ENCODE data around the gene DOCK1.

Gene DOCK1

DNA sequence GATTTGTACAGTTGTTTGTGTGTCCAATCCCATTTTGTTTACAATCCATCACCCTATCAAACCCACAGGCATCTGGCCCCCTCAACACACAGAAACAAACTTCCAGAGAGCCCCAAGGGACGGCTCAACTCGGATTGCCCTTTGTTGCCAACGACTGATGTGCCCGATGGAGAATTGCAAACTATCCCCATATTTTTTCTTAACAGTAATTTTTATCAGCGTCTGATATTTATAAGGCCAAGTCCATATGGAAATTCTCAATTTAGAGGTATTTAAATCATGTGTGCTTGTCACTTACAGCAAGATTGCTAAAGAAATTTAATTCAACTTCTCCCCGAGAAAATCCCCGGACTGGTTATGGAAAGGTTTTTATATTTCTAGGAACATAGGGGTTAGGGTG, 530.0 kb downstream of the DOCK1 start:
- H3K4me2 ChIP-seq (ENCODE audit: insufficient read depth, low read length), result no peak overlapping the region
- TF ChIP-seq CTCF (IDR thresholded peaks at IDR 0.05; ENCODE audit: borderline replicate concordance, extremely low read depth, low read length, poor library complexity, severe bottlenecking) (no peak), EZH2 (IDR thresholded peaks at IDR 0.05; ENCODE audit: borderline replicate concordance, low read depth, low read length, severe bottlenecking) (no peak)
- no peaks in the 10 kb centered on the region for H3K36me3 ChIP-seq (ENCODE audit: insufficient read depth, low read length)
- H3K79me2 ChIP-seq (ENCODE audit: insufficient read depth, low read length), result no peaks in the 10 kb centered on the region
- DNase-seq (no peak), ATAC-seq (ENCODE audit: insufficient read depth, low read depth) (no peak)
- no peaks in the 10 kb centered on the region for H3K27me3 ChIP-seq (ENCODE audit: insufficient read depth, low read length, poor library complexity)
- no peaks in the 10 kb centered on the region for H3K9me3 ChIP-seq (ENCODE audit: insufficient read depth, low read length, severe bottlenecking)
- H3K9ac ChIP-seq (ENCODE audit: low read depth, low read length), result no peak overlapping the region
- no peaks in the 10 kb centered on the region for H4K20me1 ChIP-seq (ENCODE audit: insufficient read depth, low read length)
- H3K4me3 ChIP-seq (ENCODE audit: low read depth in 1 of 2, low read length in 2 of 2), result no peak overlapping the region
- H3K4me1 ChIP-seq (ENCODE audit: insufficient read depth, low read length), result no peaks in the 10 kb centered on the region
- H2AFZ ChIP-seq (ENCODE audit: low read depth, low read length), result no peak overlapping the region
- no peak overlapping the region for H3K27ac ChIP-seq (ENCODE audit: low read length)

- no peak overlapping the region for H3K27ac ChIP-seq (ENCODE audit: low read length)
- no peak overlapping the region for H3K4me3 ChIP-seq (ENCODE audit: low read depth in 1 of 2, low read length in 2 of 2)
- ATAC-seq (ENCODE audit: insufficient read depth, low read depth) (no peak), DNase-seq (no peak)
- no peaks in the 10 kb centered on the region for H3K79me2 ChIP-seq (ENCODE audit: insufficient read depth, low read length)
- no peaks in the 10 kb centered on the region for H3K36me3 ChIP-seq (ENCODE audit: insufficient read depth, low read length)
- no peaks in the 10 kb centered on the region for H3K9me3 ChIP-seq (ENCODE audit: insufficient read depth, low read length, severe bottlenecking)
- H3K4me1 ChIP-seq (ENCODE audit: insufficient read depth, low read length), result no peaks in the 10 kb centered on the region
- H2AFZ ChIP-seq (ENCODE audit: low read depth, low read length), result no peak overlapping the region
- TF ChIP-seq EZH2 (IDR thresholded peaks at IDR 0.05; ENCODE audit: borderline replicate concordance, low read depth, low read length, severe bottlenecking) (no peak), CTCF (IDR thresholded peaks at IDR 0.05; ENCODE audit: borderline replicate concordance, extremely low read depth, low read length, poor library complexity, severe bottlenecking) (no peak)
- H3K4me2 ChIP-seq (ENCODE audit: insufficient read depth, low read length), result no peak overlapping the region
- H4K20me1 ChIP-seq (ENCODE audit: insufficient read depth, low read length), result no peaks in the 10 kb centered on the region
- no peak overlapping the region for H3K9ac ChIP-seq (ENCODE audit: low read depth, low read length)
- H3K27me3 ChIP-seq (ENCODE audit: insufficient read depth, low read length, poor library complexity), result no peaks in the 10 kb centered on the region
Measured at GRCh38 chr10:127440371-127440770, 535.1 kb downstream of the DOCK1 start.

GRCh38 chr10:127441350-127442219, 536.4 kb downstream of the DOCK1 start:
- Histone ChIP-seq H3K4me1 (ENCODE audit: insufficient read depth, low read length) (no peaks in the 10 kb centered on the region), H3K36me3 (ENCODE audit: insufficient read depth, low read length) (no peaks in the 10 kb centered on the region), H3K9ac (ENCODE audit: low read depth, low read length) (no peak overlapping the region), H3K4me3 (ENCODE audit: low read depth in 1 of 2, low read length in 2 of 2) (no peak overlapping the region), H4K20me1 (ENCODE audit: insufficient read depth, low read length) (no peaks in the 10 kb centered on the region), H3K79me2 (ENCODE audit: insufficient read depth, low read length) (no peaks in the 10 kb centered on the region), H3K4me2 (ENCODE audit: insufficient read depth, low read length) (no peak overlapping the region), H3K27ac (ENCODE audit: low read length) (no peak overlapping the region), H2AFZ (ENCODE audit: low read depth, low read length) (no peak overlapping the region), H3K27me3 (ENCODE audit: insufficient read depth, low read length, poor library complexity) (no peaks in the 10 kb centered on the region), H3K9me3 (ENCODE audit: insufficient read depth, low read length, severe bottlenecking) (no peaks in the 10 kb centered on the region)
- TF ChIP-seq EZH2 (IDR thresholded peaks at IDR 0.05; ENCODE audit: borderline replicate concordance, low read depth, low read length, severe bottlenecking) (no peak), CTCF (IDR thresholded peaks at IDR 0.05; ENCODE audit: borderline replicate concordance, extremely low read depth, low read length, poor library complexity, severe bottlenecking) (no peak)
- ATAC-seq (ENCODE audit: insufficient read depth, low read depth), result no peak
- DNase-seq, result no peak

Measured in DND-41 (cell line).